AG09319 (cell line): ENCODE results near the gene INMT.
A peak's percentile ranks its signal among the peaks of the same experiment; 100 is the strongest.

Experiments used
- DNase-seq: peaks from one replicate; pipeline ENCODE4 v3.0.0-alpha.2; 2010; ENCODE audit warnings: low read depth; ENCODE audit errors: extremely low read depth
- CTCF ChIP-seq: IDR thresholded peaks from 2 replicates; pipeline ENCODE4 v1.5.1; 2011; ENCODE audit warnings: low read depth, mild to moderate bottlenecking, inconsistent platforms, low read length, moderate library complexity

Gene INMT

GRCh38 chr7:30750683-30751650, 968 bp upstream of the INMT start:
- no peak for TF ChIP-seq CTCF
- peak; percentile 98 for DNase-seq

DNA sequence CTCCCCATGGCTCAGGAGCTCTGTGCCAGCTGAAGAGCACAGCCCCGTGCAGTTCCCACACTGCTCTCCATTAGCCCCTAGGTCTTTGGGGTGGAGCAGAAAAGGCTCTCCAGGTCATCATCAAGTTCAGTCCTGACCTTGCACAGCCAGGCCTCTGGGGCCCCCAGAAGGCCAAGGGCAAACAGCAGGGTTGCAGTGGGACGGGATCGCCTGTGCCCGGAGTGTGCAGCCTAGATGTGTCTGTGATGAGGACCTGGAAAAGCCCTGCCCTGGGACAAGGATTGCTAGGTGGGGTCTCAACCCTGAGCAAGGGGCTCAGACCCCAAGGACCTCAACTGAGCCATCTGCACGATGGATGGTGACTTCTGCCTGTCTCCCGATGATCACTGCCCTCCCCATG, 549 bp downstream of the INMT start:
- TF ChIP-seq CTCF, result no peak
- DNase-seq, result no peak

- DNase-seq, result no peak
- no peak for TF ChIP-seq CTCF
Observed at GRCh38 chr7:30752979-30753378, 1.0 kb downstream of the INMT start.

DNA sequence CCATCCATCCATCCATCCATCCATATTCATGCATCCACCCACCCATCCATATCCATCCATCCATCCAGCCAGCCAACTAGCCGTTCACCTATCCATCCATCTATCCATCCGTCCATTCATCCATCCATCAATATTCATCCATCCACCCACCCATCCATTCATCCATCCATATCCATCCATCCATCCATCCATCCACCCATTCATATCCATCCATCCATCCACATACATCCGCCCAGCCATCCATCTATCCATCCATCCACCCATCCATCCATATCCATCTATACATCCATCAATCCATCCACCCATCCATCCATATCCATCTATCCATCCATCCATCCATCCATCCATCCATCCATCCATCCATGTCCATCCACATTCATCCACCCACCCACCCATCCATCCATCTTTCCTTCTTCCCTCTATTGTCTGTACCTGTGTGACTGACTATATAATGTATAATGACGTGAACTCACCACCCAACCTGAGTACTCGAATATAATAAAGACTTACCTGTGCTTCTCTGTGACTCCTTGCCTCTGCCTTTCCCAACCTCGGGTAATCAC, 2.5 kb downstream of the INMT start:
- no peak for TF ChIP-seq CTCF

GRCh38 chr7:30755384-30756154, 3.6 kb downstream of the INMT start:
- no peak for DNase-seq
- no peak for TF ChIP-seq CTCF

More for the DNA sequence above, 2.5 kb downstream of the INMT start:
- no peak for DNase-seq

GRCh38 chr7:30757342-30757692, 5.4 kb downstream of the INMT start:
- TF ChIP-seq CTCF, result no peak

More at GRCh38 chr7:30757342-30757692, 5.4 kb downstream of the INMT start:
- DNase-seq, result no peak
